GM12878 (cell line): ENCODE measurements around the gene TMTC1. TPM values are rescaled to one million over a fixed set of nuclear protein-coding genes. Genes with fewer than 3 reads are reported as not detected.

Source experiments
- DPF2 ChIP-seq: fragments of 450-650 bp; IDR thresholded peaks from 2 replicates; pipeline ENCODE4 v1.6.1; 2017; ENCODE audit warnings: mild to moderate bottlenecking
- RBBP5 ChIP-seq: fragments of 200-600 bp; sonication (generic); conservative IDR thresholded peaks from 2 replicates; pipeline ENCODE4 v1.6.1; 2016
- ZNF24 ChIP-seq: fragments of 450-650 bp; IDR thresholded peaks from 2 replicates; pipeline ENCODE4 v1.6.1; 2017; ENCODE audit warnings: antibody characterized with exemption, mild to moderate bottlenecking
- polyA plus RNA-seq, 11 experiments: library from polyadenylated mRNA; depleted of rRNA in 4 of 11; unstranded in 6 of 11; stranded (reverse) in 5 of 11; fragments of >200 nt; fragmentation: Nextera tagmentation in 4 of 11; fragmentation: Illumina TruSeq in 1 of 11; extraction: Ambion mirVana in 4 of 11; extraction: Trizol in 1 of 11; gene quantifications; 1 replicate in 1 of 11; 2 replicates in 10 of 11; pipeline versions ENCODE4 v1.2.1 to v1.2.3, GENCODE V29; 2011 to 2016; ENCODE audit warnings: inconsistent platforms in 2 of 11, missing spikeins in 2 of 11, low read depth in 1 of 11
- total RNA-seq, 4 experiments: library from RNA; depleted of rRNA in 3 of 4; stranded (reverse); fragments of >200 nt in 3 of 4; fragmentation: Illumina TruSeq in 1 of 4; extraction: Trizol in 1 of 4; gene quantifications; 2 replicates each; pipeline versions ENCODE4 v1.2.1 to v1.2.3, GENCODE V29; 2013 to 2021
- TF ChIP-seq, protein P1 (sequence below): fragments of 450-650 bp; formaldehyde crosslinking; IDR thresholded peaks from 2 replicates; pipeline ENCODE4 v1.5.0; 2022; ENCODE audit warnings: mild to moderate bottlenecking, missing genetic modification characterization
- TF ChIP-seq, protein P2 (sequence below): fragments of 450-650 bp; IDR thresholded peaks from 2 replicates; pipeline ENCODE4 v1.6.1; 2016; ENCODE audit warnings: mild to moderate bottlenecking, moderate library complexity, borderline replicate concordance

TMTC1 gene
- total and polyA plus RNA-seq, 10 of the 15 experiments (the other 5 are each of a cell fraction or from before 2014, with no cell fraction given), result 0.10 to 20.9 (median 0.57) TPM

DNA sequence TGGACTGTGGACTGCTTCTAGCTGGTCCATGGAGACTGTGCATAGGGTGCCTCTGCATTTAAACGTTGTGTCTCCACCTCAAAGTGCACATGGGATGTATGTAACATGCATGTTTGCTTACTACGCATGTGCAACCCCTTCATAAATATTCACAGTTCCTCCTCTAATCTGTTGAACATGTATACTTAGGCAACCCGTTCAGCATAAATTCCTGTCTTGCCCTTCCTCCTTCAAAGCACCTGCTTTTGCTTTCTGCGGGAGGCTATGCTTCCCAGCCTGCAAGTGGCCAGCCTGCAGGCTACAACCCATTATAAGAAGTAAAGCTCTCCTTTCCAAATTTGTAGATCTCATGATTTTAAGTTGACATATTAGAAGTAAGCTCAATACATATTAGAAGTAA lies 253.3 kb downstream of the TMTC1 start (continued):
- TF ChIP-seq, protein P1, sequence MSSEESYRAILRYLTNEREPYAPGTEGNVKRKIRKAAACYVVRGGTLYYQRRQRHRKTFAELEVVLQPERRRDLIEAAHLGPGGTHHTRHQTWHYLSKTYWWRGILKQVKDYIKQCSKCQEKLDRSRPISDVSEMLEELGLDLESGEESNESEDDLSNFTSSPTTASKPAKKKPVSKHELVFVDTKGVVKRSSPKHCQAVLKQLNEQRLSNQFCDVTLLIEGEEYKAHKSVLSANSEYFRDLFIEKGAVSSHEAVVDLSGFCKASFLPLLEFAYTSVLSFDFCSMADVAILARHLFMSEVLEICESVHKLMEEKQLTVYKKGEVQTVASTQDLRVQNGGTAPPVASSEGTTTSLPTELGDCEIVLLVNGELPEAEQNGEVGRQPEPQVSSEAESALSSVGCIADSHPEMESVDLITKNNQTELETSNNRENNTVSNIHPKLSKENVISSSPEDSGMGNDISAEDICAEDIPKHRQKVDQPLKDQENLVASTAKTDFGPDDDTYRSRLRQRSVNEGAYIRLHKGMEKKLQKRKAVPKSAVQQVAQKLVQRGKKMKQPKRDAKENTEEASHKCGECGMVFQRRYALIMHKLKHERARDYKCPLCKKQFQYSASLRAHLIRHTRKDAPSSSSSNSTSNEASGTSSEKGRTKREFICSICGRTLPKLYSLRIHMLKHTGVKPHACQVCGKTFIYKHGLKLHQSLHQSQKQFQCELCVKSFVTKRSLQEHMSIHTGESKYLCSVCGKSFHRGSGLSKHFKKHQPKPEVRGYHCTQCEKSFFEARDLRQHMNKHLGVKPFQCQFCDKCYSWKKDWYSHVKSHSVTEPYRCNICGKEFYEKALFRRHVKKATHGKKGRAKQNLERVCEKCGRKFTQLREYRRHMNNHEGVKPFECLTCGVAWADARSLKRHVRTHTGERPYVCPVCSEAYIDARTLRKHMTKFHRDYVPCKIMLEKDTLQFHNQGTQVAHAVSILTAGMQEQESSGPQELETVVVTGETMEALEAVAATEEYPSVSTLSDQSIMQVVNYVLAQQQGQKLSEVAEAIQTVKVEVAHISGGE (CRISPR knock-in tag), result no peak
- no peak for TF ChIP-seq ZNF24
- no peak for TF ChIP-seq RBBP5
- TF ChIP-seq DPF2, result no peak
- TF ChIP-seq, protein P2, sequence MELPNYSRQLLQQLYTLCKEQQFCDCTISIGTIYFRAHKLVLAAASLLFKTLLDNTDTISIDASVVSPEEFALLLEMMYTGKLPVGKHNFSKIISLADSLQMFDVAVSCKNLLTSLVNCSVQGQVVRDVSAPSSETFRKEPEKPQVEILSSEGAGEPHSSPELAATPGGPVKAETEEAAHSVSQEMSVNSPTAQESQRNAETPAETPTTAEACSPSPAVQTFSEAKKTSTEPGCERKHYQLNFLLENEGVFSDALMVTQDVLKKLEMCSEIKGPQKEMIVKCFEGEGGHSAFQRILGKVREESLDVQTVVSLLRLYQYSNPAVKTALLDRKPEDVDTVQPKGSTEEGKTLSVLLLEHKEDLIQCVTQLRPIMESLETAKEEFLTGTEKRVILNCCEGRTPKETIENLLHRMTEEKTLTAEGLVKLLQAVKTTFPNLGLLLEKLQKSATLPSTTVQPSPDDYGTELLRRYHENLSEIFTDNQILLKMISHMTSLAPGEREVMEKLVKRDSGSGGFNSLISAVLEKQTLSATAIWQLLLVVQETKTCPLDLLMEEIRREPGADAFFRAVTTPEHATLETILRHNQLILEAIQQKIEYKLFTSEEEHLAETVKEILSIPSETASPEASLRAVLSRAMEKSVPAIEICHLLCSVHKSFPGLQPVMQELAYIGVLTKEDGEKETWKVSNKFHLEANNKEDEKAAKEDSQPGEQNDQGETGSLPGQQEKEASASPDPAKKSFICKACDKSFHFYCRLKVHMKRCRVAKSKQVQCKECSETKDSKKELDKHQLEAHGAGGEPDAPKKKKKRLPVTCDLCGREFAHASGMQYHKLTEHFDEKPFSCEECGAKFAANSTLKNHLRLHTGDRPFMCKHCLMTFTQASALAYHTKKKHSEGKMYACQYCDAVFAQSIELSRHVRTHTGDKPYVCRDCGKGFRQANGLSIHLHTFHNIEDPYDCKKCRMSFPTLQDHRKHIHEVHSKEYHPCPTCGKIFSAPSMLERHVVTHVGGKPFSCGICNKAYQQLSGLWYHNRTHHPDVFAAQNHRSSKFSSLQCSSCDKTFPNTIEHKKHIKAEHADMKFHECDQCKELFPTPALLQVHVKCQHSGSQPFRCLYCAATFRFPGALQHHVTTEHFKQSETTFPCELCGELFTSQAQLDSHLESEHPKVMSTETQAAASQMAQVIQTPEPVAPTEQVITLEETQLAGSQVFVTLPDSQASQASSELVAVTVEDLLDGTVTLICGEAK, result no peak
